ENCODE data around the gene CDIPT. TPM values are rescaled to one million over a fixed set of nuclear protein-coding genes. Genes with fewer than 3 reads are reported as not detected.

Gene CDIPT
- total and polyA plus RNA-seq, 10 of the 15 experiments (the other 5 are each of a cell fraction or from before 2014, with no cell fraction given) = 0.87 to 36.4 (median 27.1) TPM

DNA sequence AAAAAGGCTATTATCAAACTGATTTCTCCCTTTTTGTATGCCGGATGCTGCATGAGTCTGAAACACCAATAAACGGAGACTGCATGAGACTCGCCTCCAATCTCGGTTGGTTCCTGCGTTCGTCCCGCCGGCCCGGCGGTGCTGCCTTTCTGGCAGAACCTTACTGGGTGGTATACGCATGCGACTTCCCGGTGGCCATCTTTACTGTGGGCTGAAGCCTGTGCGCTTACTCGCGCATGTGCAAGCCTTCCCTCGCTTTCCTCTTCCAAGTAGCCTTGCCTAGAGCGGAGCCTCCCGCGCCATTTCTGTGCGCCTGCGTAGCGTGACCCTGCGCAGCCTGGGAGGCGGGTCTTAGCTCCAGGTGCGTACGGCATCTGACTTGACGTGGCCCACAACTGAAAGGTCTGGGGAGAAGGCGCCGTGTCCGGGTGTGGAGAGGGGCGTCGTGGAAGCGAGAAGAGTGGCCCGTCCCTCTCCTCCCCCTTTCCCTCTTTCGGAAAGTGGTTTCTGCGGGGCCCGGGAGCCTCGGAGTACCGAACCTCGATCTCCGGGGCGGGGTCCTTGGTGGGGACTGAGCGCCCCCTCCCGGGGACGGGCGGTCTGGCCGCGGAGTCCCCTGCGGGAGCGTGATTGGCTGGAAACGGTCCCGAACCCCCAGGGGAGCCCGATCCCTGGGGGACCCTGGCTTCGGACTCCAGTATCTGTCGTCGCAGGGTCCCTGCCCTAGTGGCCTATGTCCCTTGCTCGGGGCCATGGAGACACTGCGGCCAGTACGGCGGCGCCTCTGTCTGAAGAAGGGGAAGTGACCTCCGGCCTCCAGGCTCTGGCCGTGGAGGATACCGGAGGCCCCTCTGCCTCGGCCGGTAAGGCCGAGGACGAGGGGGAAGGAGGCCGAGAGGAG, 47.0 kb downstream of the CDIPT start, which contains the start of gene PAGR1:
Gene PAGR1 (plus strand): TSS at position 360 of the 901 bp plus-strand sequence. CDS start 374 bp downstream, at position 734.
- no peaks in the 10 kb centered on the region for H4K20me1 ChIP-seq (ENCODE audit: control insufficient read depth, insufficient read depth)
- peak within 1 kb of the TSS; percentile 99 for H3K4me3 ChIP-seq
- TSS peak; percentile 68 for BruUV-seq (replicated peaks)
- H3K36me3 ChIP-seq (ENCODE audit: control insufficient read depth in 2 of 2, insufficient read depth in 2 of 2, low read length in 1 of 2) = peaks cover 0 to 2% of the 10 kb centered on the region in 2 experiments; a peak in 1 of 4 replicates
- ChIA-PET POLR2A (interaction anchor here (0.6 to 2.7 kb wide), 14 partner anchors 8 to 1327 kb away, joined by 3 to 20 read pairs (median 6); partner anchors contain the start of genes KCTD13, MAZ and TAOK2), CTCF (interaction anchor here (0.6 to 8.3 kb wide), 16 partner anchors 8 to 157 kb away, joined by 3 to 99 read pairs (median 4); partner anchors contain the start of genes C16orf54 and KIF22), SMC1A (ENCODE audit: uncharacterized antibody, unreplicated experiment) (interaction anchor here (0.7 to 7.8 kb wide), 11 partner anchors 8 to 180 kb away, joined by 3 to 48 read pairs (median 3); partner anchors contain the start of genes INO80E and KIF22), RAD21 (ENCODE audit: unreplicated experiment) (interaction anchor here (0.6 to 7.9 kb wide), 13 partner anchors 9 to 173 kb away, joined by 3 to 51 read pairs (median 3); partner anchors contain the start of gene MAZ)
- DNase-seq (ENCODE audit: low read depth, low spot score) (peak; percentile 100), ATAC-seq (peak; percentile 75), FAIRE-seq (peak; percentile 98)
- peaks cover 27% of the 10 kb centered on the region for H3K79me2 ChIP-seq (ENCODE audit: control insufficient read depth, insufficient read depth, low read length)
- H3K27me3 ChIP-seq (replicated peaks in 1 of 2; ENCODE audit: control insufficient read depth in 2 of 2, insufficient read depth in 2 of 2, low read length in 1 of 2) = no peaks in the 10 kb centered on the region
- H3K9me3 ChIP-seq (replicated peaks; ENCODE audit: control insufficient read depth, insufficient read depth, low read length) = no peaks in the 10 kb centered on the region
- H2AFZ ChIP-seq (ENCODE audit: control insufficient read depth, low read depth, low read length) = peak within 1 kb of the TSS; percentile 97
- intact Hi-C loops (cut with micrococcal nuclease; ENCODE audit: unreplicated experiment) (loop anchor here (2.0 to 5.0 kb wide), 2 partner anchors 181 to 206 kb away; partner anchors contain the start of genes C16orf92 and INO80E), in situ Hi-C loops (cut with MboI) (loop anchor here (5.0 kb wide), 1 partner anchor 214 kb away; no protein-coding TSS in a partner anchor)
- peak within 1 kb of the TSS; percentile 98 for H3K4me2 ChIP-seq (ENCODE audit: control insufficient read depth, insufficient read depth)
- H3K27ac ChIP-seq (ENCODE audit: control insufficient read depth, insufficient read depth) = peak within 1 kb of the TSS; percentile 90
- H3K9ac ChIP-seq (ENCODE audit: control insufficient read depth, insufficient read depth, low read length) = peak within 1 kb of the TSS; percentile 90
- peaks cover 20% of the 10 kb centered on the region for H3K4me1 ChIP-seq (ENCODE audit: control insufficient read depth, insufficient read depth, low read length)
- 1% methylated on average over 70 of the region's 70 CpGs for WGBS (ENCODE audit: insufficient coverage, insufficient replicate concordance, low lambda C conversion rate, missing lambda C conversion rate)
- TF ChIP-seq, protein P1, sequence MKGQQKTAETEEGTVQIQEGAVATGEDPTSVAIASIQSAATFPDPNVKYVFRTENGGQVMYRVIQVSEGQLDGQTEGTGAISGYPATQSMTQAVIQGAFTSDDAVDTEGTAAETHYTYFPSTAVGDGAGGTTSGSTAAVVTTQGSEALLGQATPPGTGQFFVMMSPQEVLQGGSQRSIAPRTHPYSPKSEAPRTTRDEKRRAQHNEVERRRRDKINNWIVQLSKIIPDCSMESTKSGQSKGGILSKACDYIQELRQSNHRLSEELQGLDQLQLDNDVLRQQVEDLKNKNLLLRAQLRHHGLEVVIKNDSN (IDR thresholded peaks at IDR 0.05; ENCODE audit: borderline replicate concordance, extremely low read length, insufficient read depth, low read depth, low read length) = no peak
- TF ChIP-seq, protein P2, sequence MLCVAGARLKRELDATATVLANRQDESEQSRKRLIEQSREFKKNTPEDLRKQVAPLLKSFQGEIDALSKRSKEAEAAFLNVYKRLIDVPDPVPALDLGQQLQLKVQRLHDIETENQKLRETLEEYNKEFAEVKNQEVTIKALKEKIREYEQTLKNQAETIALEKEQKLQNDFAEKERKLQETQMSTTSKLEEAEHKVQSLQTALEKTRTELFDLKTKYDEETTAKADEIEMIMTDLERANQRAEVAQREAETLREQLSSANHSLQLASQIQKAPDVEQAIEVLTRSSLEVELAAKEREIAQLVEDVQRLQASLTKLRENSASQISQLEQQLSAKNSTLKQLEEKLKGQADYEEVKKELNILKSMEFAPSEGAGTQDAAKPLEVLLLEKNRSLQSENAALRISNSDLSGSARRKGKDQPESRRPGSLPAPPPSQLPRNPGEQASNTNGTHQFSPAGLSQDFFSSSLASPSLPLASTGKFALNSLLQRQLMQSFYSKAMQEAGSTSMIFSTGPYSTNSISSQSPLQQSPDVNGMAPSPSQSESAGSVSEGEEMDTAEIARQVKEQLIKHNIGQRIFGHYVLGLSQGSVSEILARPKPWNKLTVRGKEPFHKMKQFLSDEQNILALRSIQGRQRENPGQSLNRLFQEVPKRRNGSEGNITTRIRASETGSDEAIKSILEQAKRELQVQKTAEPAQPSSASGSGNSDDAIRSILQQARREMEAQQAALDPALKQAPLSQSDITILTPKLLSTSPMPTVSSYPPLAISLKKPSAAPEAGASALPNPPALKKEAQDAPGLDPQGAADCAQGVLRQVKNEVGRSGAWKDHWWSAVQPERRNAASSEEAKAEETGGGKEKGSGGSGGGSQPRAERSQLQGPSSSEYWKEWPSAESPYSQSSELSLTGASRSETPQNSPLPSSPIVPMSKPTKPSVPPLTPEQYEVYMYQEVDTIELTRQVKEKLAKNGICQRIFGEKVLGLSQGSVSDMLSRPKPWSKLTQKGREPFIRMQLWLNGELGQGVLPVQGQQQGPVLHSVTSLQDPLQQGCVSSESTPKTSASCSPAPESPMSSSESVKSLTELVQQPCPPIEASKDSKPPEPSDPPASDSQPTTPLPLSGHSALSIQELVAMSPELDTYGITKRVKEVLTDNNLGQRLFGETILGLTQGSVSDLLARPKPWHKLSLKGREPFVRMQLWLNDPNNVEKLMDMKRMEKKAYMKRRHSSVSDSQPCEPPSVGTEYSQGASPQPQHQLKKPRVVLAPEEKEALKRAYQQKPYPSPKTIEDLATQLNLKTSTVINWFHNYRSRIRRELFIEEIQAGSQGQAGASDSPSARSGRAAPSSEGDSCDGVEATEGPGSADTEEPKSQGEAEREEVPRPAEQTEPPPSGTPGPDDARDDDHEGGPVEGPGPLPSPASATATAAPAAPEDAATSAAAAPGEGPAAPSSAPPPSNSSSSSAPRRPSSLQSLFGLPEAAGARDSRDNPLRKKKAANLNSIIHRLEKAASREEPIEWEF (IDR thresholded peaks at IDR 0.05; ENCODE audit: insufficient replicate concordance, low read depth, low read length) = no peak
- TF ChIP-seq NR2C2 (IDR thresholded peaks at IDR 0.05; ENCODE audit: borderline replicate concordance, control insufficient read depth, insufficient read length, low read depth) (no peak), STAT3 (IDR thresholded peaks at IDR 0.05; ENCODE audit: low read depth, low read length) (no peak), PAX5 (IDR thresholded peaks at IDR 0.05; ENCODE audit: borderline replicate concordance, low read depth, low read length) (peak; percentile 74), ESRRA (IDR thresholded peaks at IDR 0.05; ENCODE audit: low read length) (no peak; the same call in 1 of the 2 replicates), NFYA (IDR thresholded peaks at IDR 0.05; ENCODE audit: borderline replicate concordance, low read depth, low read length) (no peak), CREM (IDR thresholded peaks at IDR 0.05; ENCODE audit: low read depth) (peak; percentile 89), ZNF207 (IDR thresholded peaks at IDR 0.05; ENCODE audit: borderline replicate concordance) (peak; percentile 77), PML (IDR thresholded peaks at IDR 0.05; ENCODE audit: low read length) (no peak)
- TF ChIP-seq, protein P3, sequence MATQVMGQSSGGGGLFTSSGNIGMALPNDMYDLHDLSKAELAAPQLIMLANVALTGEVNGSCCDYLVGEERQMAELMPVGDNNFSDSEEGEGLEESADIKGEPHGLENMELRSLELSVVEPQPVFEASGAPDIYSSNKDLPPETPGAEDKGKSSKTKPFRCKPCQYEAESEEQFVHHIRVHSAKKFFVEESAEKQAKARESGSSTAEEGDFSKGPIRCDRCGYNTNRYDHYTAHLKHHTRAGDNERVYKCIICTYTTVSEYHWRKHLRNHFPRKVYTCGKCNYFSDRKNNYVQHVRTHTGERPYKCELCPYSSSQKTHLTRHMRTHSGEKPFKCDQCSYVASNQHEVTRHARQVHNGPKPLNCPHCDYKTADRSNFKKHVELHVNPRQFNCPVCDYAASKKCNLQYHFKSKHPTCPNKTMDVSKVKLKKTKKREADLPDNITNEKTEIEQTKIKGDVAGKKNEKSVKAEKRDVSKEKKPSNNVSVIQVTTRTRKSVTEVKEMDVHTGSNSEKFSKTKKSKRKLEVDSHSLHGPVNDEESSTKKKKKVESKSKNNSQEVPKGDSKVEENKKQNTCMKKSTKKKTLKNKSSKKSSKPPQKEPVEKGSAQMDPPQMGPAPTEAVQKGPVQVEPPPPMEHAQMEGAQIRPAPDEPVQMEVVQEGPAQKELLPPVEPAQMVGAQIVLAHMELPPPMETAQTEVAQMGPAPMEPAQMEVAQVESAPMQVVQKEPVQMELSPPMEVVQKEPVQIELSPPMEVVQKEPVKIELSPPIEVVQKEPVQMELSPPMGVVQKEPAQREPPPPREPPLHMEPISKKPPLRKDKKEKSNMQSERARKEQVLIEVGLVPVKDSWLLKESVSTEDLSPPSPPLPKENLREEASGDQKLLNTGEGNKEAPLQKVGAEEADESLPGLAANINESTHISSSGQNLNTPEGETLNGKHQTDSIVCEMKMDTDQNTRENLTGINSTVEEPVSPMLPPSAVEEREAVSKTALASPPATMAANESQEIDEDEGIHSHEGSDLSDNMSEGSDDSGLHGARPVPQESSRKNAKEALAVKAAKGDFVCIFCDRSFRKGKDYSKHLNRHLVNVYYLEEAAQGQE (IDR thresholded peaks at IDR 0.05; ENCODE audit: low read depth, low read length) = no peak
